Measurements from ENCODE around the gene CREBZF. TPM values are rescaled to one million over a fixed set of nuclear protein-coding genes. Genes with fewer than 3 reads are reported as not detected.

The CREBZF gene
- total RNA-seq, 2 experiments from 2014 or later: 30.4 to 35.9 TPM

- intact Hi-C loops (cut with DNase I, micrococcal nuclease): loop anchor here (1.0 to 5.0 kb wide), 4 partner anchors 17 to 595 kb away; partner anchors contain the start of genes TMEM126B (in 2 of the 2), CREBZF (in 1 of the 2) and EED (in 1 of the 2)
- H3K36me3 Mint-ChIP-seq (ENCODE audit: low read depth): peaks cover 17% of the 10 kb centered on the region
- POLR2A ChIA-PET: interaction anchor here (0.6 to 1.8 kb wide), 6 partner anchors 11 to 849 kb away, joined by 3 to 16 read pairs (median 4); partner anchors contain the start of genes CREBZF, DLG2 and TMEM126B
Measured at GRCh38 chr11:85647604-85648299, 17.2 kb downstream of the CREBZF start, which contains the start of gene TMEM126A. Gene TMEM126A, plus strand, starts transcription at chr11:85647967. Its CDS starts 2,289 bp downstream, at chr11:85650256.

GRCh38 chr11:85647078-85647477 is 17.9 kb downstream of the CREBZF start:
- Mint-ChIP-seq H3K27ac (peak overlapping the region; percentile 96), H3K9me3 (ENCODE audit: low read depth) (no peaks in the 10 kb centered on the region), H3K4me3 (peak overlapping the region; percentile 99), H3K27me3 (peaks cover 12% of the 10 kb centered on the region), H3K36me3 (ENCODE audit: low read depth) (peaks cover 14% of the 10 kb centered on the region), H3K4me1 (peaks cover 19% of the 10 kb centered on the region)
- CTCF ChIA-PET: interaction anchor here (1.0 to 1.4 kb wide), 4 partner anchors 10 to 19 kb away, joined by 4 to 12 read pairs (median 4); partner anchors contain the start of gene TMEM126B
- DNase-seq: peak; percentile 22
- ATAC-seq: no peak
- POLR2A ChIA-PET: interaction anchor here (0.6 to 1.8 kb wide), 5 partner anchors 10 to 993 kb away, joined by 3 to 16 read pairs (median 6); partner anchors contain the start of genes CREBZF, DLG2 and TMEM126B
- intact Hi-C loops (cut with DNase I, micrococcal nuclease): loop anchor here (1.0 to 5.0 kb wide), 4 partner anchors 17 to 595 kb away; partner anchors contain the start of genes TMEM126B (in 2 of the 2), CREBZF (in 1 of the 2) and EED (in 1 of the 2)

More at GRCh38 chr11:85647604-85648299, 17.2 kb downstream of the CREBZF start, which contains the start of gene TMEM126A:
- H3K27ac Mint-ChIP-seq: peak within 1 kb of the TSS; percentile 96
- CTCF ChIA-PET: interaction anchor here (1.0 to 2.5 kb wide), 6 partner anchors 9 to 19 kb away, joined by 4 to 12 read pairs (median 4); partner anchors contain the start of gene TMEM126B
- ATAC-seq (peak; percentile 97), DNase-seq (peak; percentile 96)
- no peaks in the 10 kb centered on the region for H3K9me3 Mint-ChIP-seq (ENCODE audit: low read depth)
- H3K27me3 Mint-ChIP-seq: peaks cover 12% of the 10 kb centered on the region
- H3K4me1 Mint-ChIP-seq: peaks cover 22% of the 10 kb centered on the region
- peak within 1 kb of the TSS; percentile 99 for H3K4me3 Mint-ChIP-seq

- ChIA-PET CTCF (no interaction called here), POLR2A (no interaction called here)
- no peak for DNase-seq
- Mint-ChIP-seq H3K9me3 (ENCODE audit: low read depth) (no peaks in the 10 kb centered on the region), H3K36me3 (ENCODE audit: low read depth) (peaks cover 13% of the 10 kb centered on the region), H3K4me3 (no peak overlapping the region), H3K4me1 (peaks cover 4% of the 10 kb centered on the region), H3K27ac (no peak overlapping the region), H3K27me3 (peaks cover 12% of the 10 kb centered on the region)
- ATAC-seq: no peak
- intact Hi-C loops (cut with DNase I, micrococcal nuclease): no loop called here
Measured at GRCh38 chr11:85643191-85643614, 21.7 kb downstream of the CREBZF start.

GRCh38 chr11:85634747-85635146 is 30.2 kb downstream of the CREBZF start:
- DNase-seq (no peak), ATAC-seq (no peak)
- Mint-ChIP-seq H3K9me3 (ENCODE audit: low read depth) (no peaks in the 10 kb centered on the region), H3K27me3 (no peaks in the 10 kb centered on the region), H3K4me3 (no peak overlapping the region), H3K36me3 (ENCODE audit: low read depth) (peaks cover 43% of the 10 kb centered on the region), H3K4me1 (peaks cover 10% of the 10 kb centered on the region), H3K27ac (no peak overlapping the region)
- POLR2A ChIA-PET: no interaction called here
- intact Hi-C loops (cut with DNase I, micrococcal nuclease): no loop called here
- CTCF ChIA-PET: no interaction called here

GRCh38 chr11:85628771-85629341 is 36.1 kb downstream of the CREBZF start:
- intact Hi-C loops (cut with DNase I, micrococcal nuclease): loop anchor here (1.0 to 10.0 kb wide), 14 partner anchors 18 to 1408 kb away; partner anchors contain the start of genes HIKESHI (in 2 of the 2), TMEM126A (in 2 of the 2), CCDC83 (in 1 of the 2) and PICALM (in 1 of the 2)
- ChIA-PET CTCF (interaction anchor here (0.8 to 0.9 kb wide), 2 partner anchors 19 to 226 kb away, joined by 3 to 4 read pairs; partner anchors contain the start of genes CCDC83 and TMEM126A), POLR2A (interaction anchor here (1.2 to 2.2 kb wide), 2 partner anchors 19 to 35 kb away, joined by 6 to 16 read pairs; partner anchors contain the start of gene TMEM126A)
- DNase-seq (peak; percentile 58), ATAC-seq (peak; percentile 11)
- H3K27me3 Mint-ChIP-seq: no peaks in the 10 kb centered on the region
- peak overlapping the region; percentile 98 for H3K4me3 Mint-ChIP-seq
- peaks cover 35% of the 10 kb centered on the region for H3K4me1 Mint-ChIP-seq
- peaks cover 22% of the 10 kb centered on the region for H3K36me3 Mint-ChIP-seq (ENCODE audit: low read depth)
- H3K27ac Mint-ChIP-seq: peak overlapping the region; percentile 100
- H3K9me3 Mint-ChIP-seq (ENCODE audit: low read depth): no peaks in the 10 kb centered on the region

- no peaks in the 10 kb centered on the region for H3K9me3 Mint-ChIP-seq (ENCODE audit: low read depth)
- CTCF ChIA-PET: interaction anchor here (0.8 to 1.9 kb wide), 7 partner anchors 10 to 227 kb away, joined by 3 to 6 read pairs (median 3); partner anchors contain the start of genes CCDC83 and TMEM126A
- H3K4me1 Mint-ChIP-seq: peaks cover 35% of the 10 kb centered on the region
- H3K4me3 Mint-ChIP-seq: peak within 1 kb of the TSS; percentile 98
- H3K36me3 Mint-ChIP-seq (ENCODE audit: low read depth): peaks cover 18% of the 10 kb centered on the region
- H3K27me3 Mint-ChIP-seq: no peaks in the 10 kb centered on the region
- peak; percentile 99 for DNase-seq
- peak within 1 kb of the TSS; percentile 100 for H3K27ac Mint-ChIP-seq
- ATAC-seq: peak; percentile 95
- POLR2A ChIA-PET: interaction anchor here (0.6 to 2.2 kb wide), 3 partner anchors 20 to 603 kb away, joined by 3 to 16 read pairs (median 6); partner anchors contain the start of gene TMEM126A
- intact Hi-C loops (cut with DNase I, micrococcal nuclease): loop anchor here (1.0 to 10.0 kb wide), 15 partner anchors 19 to 1409 kb away; partner anchors contain the start of genes HIKESHI (in 2 of the 2), TMEM126A (in 2 of the 2), CCDC83 (in 1 of the 2) and PICALM (in 1 of the 2)
Measured at GRCh38 chr11:85627998-85628770, 36.7 kb downstream of the CREBZF start, which contains the start of gene TMEM126B. Gene TMEM126B, plus strand, starts transcription at chr11:85628593. Its CDS starts 15 bp downstream, at chr11:85628608.

GRCh38 chr11:85627332-85627997 is 37.5 kb downstream of the CREBZF start, which contains the start of gene DLG2:
Gene DLG2, minus strand, starts transcription at chr11:85627344.
- ChIA-PET CTCF (interaction anchor here (0.8 to 1.9 kb wide), 6 partner anchors 10 to 227 kb away, joined by 3 to 6 read pairs (median 3); partner anchors contain the start of gene CCDC83), POLR2A (interaction anchor here (0.6 to 2.2 kb wide), 3 partner anchors 20 to 603 kb away, joined by 3 to 16 read pairs (median 6); partner anchors contain the start of gene TMEM126A)
- Mint-ChIP-seq H3K27ac (peak within 1 kb of the TSS; percentile 100), H3K4me1 (peaks cover 35% of the 10 kb centered on the region), H3K4me3 (peak within 1 kb of the TSS; percentile 98), H3K36me3 (ENCODE audit: low read depth) (peaks cover 15% of the 10 kb centered on the region), H3K9me3 (ENCODE audit: low read depth) (no peaks in the 10 kb centered on the region), H3K27me3 (no peaks in the 10 kb centered on the region)
- DNase-seq (peak; percentile 36), ATAC-seq (peak; percentile 1)
- intact Hi-C loops (cut with DNase I, micrococcal nuclease): loop anchor here (2.0 to 10.0 kb wide), 4 partner anchors 33 to 1410 kb away; partner anchors contain the start of genes HIKESHI (in 1 of the 2), PRSS23 (in 1 of the 2) and TMEM135 (in 1 of the 2)

GRCh38 chr11:85626496-85626895 is 38.4 kb downstream of the CREBZF start:
- no peaks in the 10 kb centered on the region for H3K9me3 Mint-ChIP-seq (ENCODE audit: low read depth)
- peak overlapping the region; percentile 98 for H3K4me3 Mint-ChIP-seq
- DNase-seq (peak; percentile 55), ATAC-seq (no peak)
- ChIA-PET POLR2A (no interaction called here), CTCF (interaction anchor here (1.4 to 1.9 kb wide), 2 partner anchors 8 to 29 kb away, joined by 3 to 6 read pairs; no protein-coding TSS in a partner anchor)
- intact Hi-C loops (cut with DNase I, micrococcal nuclease): loop anchor here (2.0 to 10.0 kb wide), 4 partner anchors 32 to 1411 kb away; partner anchors contain the start of genes HIKESHI (in 1 of the 2), PRSS23 (in 1 of the 2) and TMEM135 (in 1 of the 2)
- H3K27ac Mint-ChIP-seq: peak overlapping the region; percentile 100
- peaks cover 9% of the 10 kb centered on the region for H3K36me3 Mint-ChIP-seq (ENCODE audit: low read depth)
- H3K4me1 Mint-ChIP-seq: peaks cover 35% of the 10 kb centered on the region
- H3K27me3 Mint-ChIP-seq: no peaks in the 10 kb centered on the region

GRCh38 chr11:85620256-85620655 is 44.7 kb downstream of the CREBZF start:
- H3K4me3 Mint-ChIP-seq: no peak overlapping the region
- no peak for DNase-seq
- ChIA-PET CTCF (interaction anchor here (0.7 to 0.9 kb wide), 2 partner anchors 31 to 47 kb away, joined by 3 read pairs; no protein-coding TSS in a partner anchor), POLR2A (no interaction called here)
- ATAC-seq: peak; percentile 26
- H3K27ac Mint-ChIP-seq: no peak overlapping the region
- intact Hi-C loops (cut with DNase I, micrococcal nuclease): loop anchor here (10.0 kb wide), 2 partner anchors 685 to 1185 kb away; partner anchors contain the start of genes HIKESHI (in 1 of the 2) and PRSS23 (in 1 of the 2)
- H3K27me3 Mint-ChIP-seq: peaks cover 3% of the 10 kb centered on the region
- H3K36me3 Mint-ChIP-seq (ENCODE audit: low read depth): no peaks in the 10 kb centered on the region
- H3K4me1 Mint-ChIP-seq: peaks cover 15% of the 10 kb centered on the region
- no peaks in the 10 kb centered on the region for H3K9me3 Mint-ChIP-seq (ENCODE audit: low read depth)

Data from activated CD4-positive, alpha-beta T cell treated with anti-CD3 and anti-CD28 coated beads for 36 hours (primary cell).